ENCODE data around the gene APRT.

DNA sequence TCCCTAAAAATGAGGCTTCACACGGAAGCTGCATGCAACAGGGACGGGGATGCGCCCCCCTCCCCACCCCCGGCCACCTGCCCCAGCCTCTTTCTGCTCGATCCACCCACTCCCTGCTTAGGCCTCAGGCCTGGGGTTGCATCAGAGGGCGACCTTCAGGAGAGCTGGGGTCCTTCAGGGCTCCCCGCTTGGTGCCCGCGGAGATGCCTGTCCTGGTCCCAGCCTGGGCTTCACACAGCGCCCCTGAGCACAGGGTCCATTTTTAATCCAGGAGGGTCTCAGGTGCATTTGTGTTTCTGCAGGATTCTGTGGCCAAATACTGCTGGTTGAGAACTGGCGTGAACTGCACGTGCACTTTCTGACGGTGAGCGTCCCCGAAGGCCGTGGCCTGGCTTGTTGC, 7.4 kb upstream of the APRT start:
- no peak for TF ChIP-seq POLR2AphosphoS5 (IDR thresholded peaks at IDR 0.05; ENCODE audit: low read depth, low read length)
- no peak for TF ChIP-seq POLR2A (IDR thresholded peaks at IDR 0.05; ENCODE audit: low read depth, low read length)
- TF ChIP-seq TAF1 (IDR thresholded peaks at IDR 0.05; ENCODE audit: low read depth, low read length) = no peak
- no peak for TF ChIP-seq PAX5 (IDR thresholded peaks at IDR 0.05; ENCODE audit: insufficient read depth, low read length, severe bottlenecking)
- no peak for TF ChIP-seq POU2F2 (IDR thresholded peaks at IDR 0.05; ENCODE audit: low read depth, low read length)
- TF ChIP-seq SPI1 (IDR thresholded peaks at IDR 0.05; ENCODE audit: low read depth, low read length) = no peak
